Measurements from ENCODE around the gene PCNX2. TPM values are rescaled to one million over a fixed set of nuclear protein-coding genes. Genes with fewer than 3 reads are reported as not detected.

The PCNX2 gene
- total RNA-seq, 4 donors from 2014 or later, result 5.0 to 12.5 (median 9.6) TPM

GRCh38 chr1:232983375-232983774 lies 312.1 kb downstream of the PCNX2 start:
- no peak for TF ChIP-seq POLR2A (IDR thresholded peaks at IDR 0.05)
- no peak for TF ChIP-seq CTCF (IDR thresholded peaks at IDR 0.05)
- intact Hi-C loops (cut with DNase I; ENCODE audit: low total_unique reads), result no loop called here
- WGBS, 2 donors, result 96 to 97% methylated on average over 14 of the region's 14 CpGs
- DNase-seq (ENCODE audit: low spot score in 2 of 2), result no peak
- no peak overlapping the region for H3K4me3 ChIP-seq (ENCODE audit: low read depth, poor library complexity, severe bottlenecking)

GRCh38 chr1:232982238-232982944 lies 313.1 kb downstream of the PCNX2 start:
- WGBS, 2 donors, result 66% methylated on average over 13 of the region's 13 CpGs
- intact Hi-C loops (cut with DNase I; ENCODE audit: low total_unique reads), result no loop called here
- no peak overlapping the region for H3K4me3 ChIP-seq (ENCODE audit: low read depth, poor library complexity, severe bottlenecking)
- DNase-seq (ENCODE audit: low spot score in 2 of 2), result no peak
- TF ChIP-seq POLR2A (IDR thresholded peaks at IDR 0.05), result no peak

- intact Hi-C loops (cut with DNase I; ENCODE audit: low total_unique reads), result no loop called here
- WGBS, 2 donors, result 50 to 57% methylated on average over 9 of the region's 9 CpGs
- H3K4me3 ChIP-seq (ENCODE audit: low read depth, poor library complexity, severe bottlenecking), result no peak overlapping the region
- TF ChIP-seq POLR2A (IDR thresholded peaks at IDR 0.05) (no peak), CTCF (IDR thresholded peaks at IDR 0.05) (no peak)
- DNase-seq (ENCODE audit: low spot score in 2 of 2), result no peak
These were observed 314.5 kb downstream of the PCNX2 start for GRCh38 chr1:232980986-232981560.

GRCh38 chr1:232980355-232980978 lies 315.1 kb downstream of the PCNX2 start:
- intact Hi-C loops (cut with DNase I; ENCODE audit: low total_unique reads), result no loop called here
- 72% methylated on average over 13 of the region's 13 CpGs for WGBS, 2 donors
- H3K4me3 ChIP-seq (ENCODE audit: low read depth, poor library complexity, severe bottlenecking), result no peak overlapping the region
- TF ChIP-seq CTCF (IDR thresholded peaks at IDR 0.05), result no peak
- TF ChIP-seq POLR2A (IDR thresholded peaks at IDR 0.05), result no peak
- DNase-seq (ENCODE audit: low spot score in 2 of 2), result peak in 1 of 2 donors; percentile 82

GRCh38 chr1:232979558-232979957 lies 316.0 kb downstream of the PCNX2 start:
- WGBS, 2 donors, result 96 to 100% methylated on average over 6 of the region's 6 CpGs
- intact Hi-C loops (cut with DNase I; ENCODE audit: low total_unique reads), result no loop called here
- no peak overlapping the region for H3K4me3 ChIP-seq (ENCODE audit: low read depth, poor library complexity, severe bottlenecking)
- TF ChIP-seq CTCF (IDR thresholded peaks at IDR 0.05), result no peak
- TF ChIP-seq POLR2A (IDR thresholded peaks at IDR 0.05), result no peak
- DNase-seq (ENCODE audit: low spot score in 2 of 2), result peak in 1 of 2 donors; percentile 75

- 67 to 77% methylated on average over 4 of the region's 4 CpGs for WGBS, 2 donors
- intact Hi-C loops (cut with DNase I; ENCODE audit: low total_unique reads), result no loop called here
- DNase-seq (ENCODE audit: low spot score in 2 of 2), result no peak
- no peak overlapping the region for H3K4me3 ChIP-seq (ENCODE audit: low read depth, poor library complexity, severe bottlenecking)
- TF ChIP-seq POLR2A (IDR thresholded peaks at IDR 0.05) (no peak), CTCF (IDR thresholded peaks at IDR 0.05) (no peak)
These were observed 316.7 kb downstream of the PCNX2 start for GRCh38 chr1:232978815-232979214.

Measured in lower leg skin (tissue), 4 donors.